Gastrocnemius medialis (tissue), 4 donors: ENCODE results near the gene MC3R.

Experiments
- POLR2A ChIP-seq, 2 donors: fragments of 450-650 bp; IDR thresholded peaks; one replicate each; pipeline ENCODE4 v1.6.1; 2017; ENCODE audit warnings: antibody characterized with exemption in 2 of 2, mild to moderate bottlenecking in 2 of 2, moderate library complexity in 2 of 2
- TF ChIP-seq, protein P1 (sequence below), 5 experiments: fragments of 450-650 bp in 3 of 5; fragments of 200-600 bp in 2 of 5; sonication (generic) in 2 of 5; IDR thresholded peaks in 4 of 5; conservative IDR thresholded peaks in 1 of 5; 1 replicate in 4 of 5; 2 replicates in 1 of 5; pipeline ENCODE4 v1.5.1; 2016 to 2019; ENCODE audit warnings: antibody characterized with exemption in 5 of 5, mild to moderate bottlenecking in 3 of 5, moderate library complexity in 3 of 5

DNA sequence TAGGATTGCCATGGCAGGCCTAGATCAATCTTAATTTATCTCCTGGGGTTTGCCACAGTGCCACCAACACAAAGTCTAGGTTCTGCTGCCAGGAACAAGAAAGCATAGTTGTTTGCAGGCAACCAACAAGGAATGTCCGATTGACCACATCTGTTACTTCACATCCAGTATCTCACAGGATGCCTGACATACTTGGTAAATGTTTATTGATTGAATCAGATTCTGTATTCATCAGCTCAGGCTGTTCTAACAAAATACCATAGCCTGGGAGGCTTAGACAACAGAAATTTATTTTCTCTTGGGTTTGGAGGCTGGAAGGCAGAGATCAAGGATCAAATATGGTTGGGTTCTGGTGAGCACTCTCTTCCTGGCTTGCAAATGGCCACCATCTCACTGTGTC lies 26.3 kb upstream of the MC3R start:
- TF ChIP-seq, protein P1, sequence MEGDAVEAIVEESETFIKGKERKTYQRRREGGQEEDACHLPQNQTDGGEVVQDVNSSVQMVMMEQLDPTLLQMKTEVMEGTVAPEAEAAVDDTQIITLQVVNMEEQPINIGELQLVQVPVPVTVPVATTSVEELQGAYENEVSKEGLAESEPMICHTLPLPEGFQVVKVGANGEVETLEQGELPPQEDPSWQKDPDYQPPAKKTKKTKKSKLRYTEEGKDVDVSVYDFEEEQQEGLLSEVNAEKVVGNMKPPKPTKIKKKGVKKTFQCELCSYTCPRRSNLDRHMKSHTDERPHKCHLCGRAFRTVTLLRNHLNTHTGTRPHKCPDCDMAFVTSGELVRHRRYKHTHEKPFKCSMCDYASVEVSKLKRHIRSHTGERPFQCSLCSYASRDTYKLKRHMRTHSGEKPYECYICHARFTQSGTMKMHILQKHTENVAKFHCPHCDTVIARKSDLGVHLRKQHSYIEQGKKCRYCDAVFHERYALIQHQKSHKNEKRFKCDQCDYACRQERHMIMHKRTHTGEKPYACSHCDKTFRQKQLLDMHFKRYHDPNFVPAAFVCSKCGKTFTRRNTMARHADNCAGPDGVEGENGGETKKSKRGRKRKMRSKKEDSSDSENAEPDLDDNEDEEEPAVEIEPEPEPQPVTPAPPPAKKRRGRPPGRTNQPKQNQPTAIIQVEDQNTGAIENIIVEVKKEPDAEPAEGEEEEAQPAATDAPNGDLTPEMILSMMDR (IDR thresholded peaks at IDR 0.05 in 4 of 5, conservative IDR thresholded peaks at IDR 0.05 in 1 of 5) = no peak
- TF ChIP-seq POLR2A (IDR thresholded peaks at IDR 0.05) = no peak
